HEK293 (cell line): ENCODE measurements around the gene ST6GALNAC1.

Source experiments
- CTCF ChIA-PET: fragments of 350-600 bp; formaldehyde crosslinking; extraction: SDS; loops from one replicate; lab custom pipeline; 2021; ENCODE audit warnings: antibody characterized with exemption; lab: Yijun Ruan, JAX
- POLR2A ChIA-PET: fragments of 300-600 bp; formaldehyde crosslinking; extraction: SDS; loops from one replicate; lab custom pipeline; 2020; ENCODE audit warnings: antibody characterized with exemption, inconsistent platforms; lab: Yijun Ruan, JAX
- H3K27ac ChIP-seq: fragments of 200-500 bp; sonication (Bioruptor generic); 2 replicates; pipeline ENCODE4 v1.5.1; 2014; ENCODE audit warnings: low read depth, low read length, control low read depth, inconsistent platforms; ENCODE audit errors: extremely low read depth
- H3K36me3 ChIP-seq, 2 experiments: fragments of 200-500 bp in 1 of 2; sonication (Bioruptor generic) in 1 of 2; 1 replicate in 1 of 2; 2 replicates in 1 of 2; pipeline ENCODE4 v1.5.1; 2014 to 2017; ENCODE audit warnings: inconsistent platforms in 2 of 2, low read length in 2 of 2; ENCODE audit not compliant: control insufficient read depth in 2 of 2, insufficient read depth in 1 of 2
- H3K4me1 ChIP-seq: fragments of 200-500 bp; sonication (Bioruptor generic); 2 replicates; pipeline ENCODE4 v1.5.1; 2014; ENCODE audit warnings: mild to moderate bottlenecking, low read length, inconsistent platforms; ENCODE audit not compliant: control insufficient read depth, insufficient read depth
- H3K4me3 ChIP-seq: 2 replicates; pipeline ENCODE4 v1.5.1; 2011; ENCODE audit warnings: low read depth, mild to moderate bottlenecking, control low read depth, low read length, moderate library complexity
- H3K9me3 ChIP-seq: fragments of 200-500 bp; sonication (Bioruptor generic); 2 replicates; pipeline ENCODE4 v1.5.1; 2014; ENCODE audit warnings: low read depth, low read length, inconsistent platforms; ENCODE audit not compliant: control insufficient read depth, insufficient read depth
- CTCF ChIP-seq: fragments of 450-650 bp; formaldehyde crosslinking; IDR thresholded peaks from 2 replicates; pipeline ENCODE4 v1.5.1; 2016; ENCODE audit warnings: missing biosample characterization, missing genetic modification characterization
- EGR2 ChIP-seq: fragments of 450-650 bp; formaldehyde crosslinking; IDR thresholded peaks from 2 replicates; pipeline ENCODE4 v1.5.1; 2016; ENCODE audit warnings: low read depth, missing biosample characterization, missing genetic modification characterization
- HOXA7 ChIP-seq: sonication (generic); formaldehyde crosslinking; IDR thresholded peaks from 2 replicates; pipeline ENCODE4 v1.8.1; 2022; ENCODE audit warnings: missing genetic modification reagents, borderline replicate concordance
- IKZF3 ChIP-seq: fragments of 450-650 bp; IDR thresholded peaks from 2 replicates; pipeline ENCODE4 v1.5.0; 2018; ENCODE audit warnings: missing biosample characterization, mild to moderate bottlenecking, missing genetic modification characterization, moderate library complexity
- KLF16 ChIP-seq: fragments of 450-650 bp; formaldehyde crosslinking; IDR thresholded peaks from 2 replicates; pipeline ENCODE4 v1.5.1; 2017; ENCODE audit warnings: missing biosample characterization, missing genetic modification characterization
- KLF7 ChIP-seq: fragments of 450-650 bp; formaldehyde crosslinking; IDR thresholded peaks from 2 replicates; pipeline ENCODE4 v1.5.1; 2016; ENCODE audit warnings: missing biosample characterization, missing genetic modification characterization, borderline replicate concordance
- KLF8 ChIP-seq: fragments of 450-650 bp; formaldehyde crosslinking; IDR thresholded peaks from 2 replicates; pipeline ENCODE4 v1.5.1; 2016; ENCODE audit warnings: missing biosample characterization, missing genetic modification characterization
- MZF1 ChIP-seq: fragments of 450-650 bp; formaldehyde crosslinking; IDR thresholded peaks from 2 replicates; pipeline ENCODE4 v1.5.1; 2017; ENCODE audit warnings: missing biosample characterization, missing genetic modification characterization, borderline replicate concordance
- PRDM2 ChIP-seq: fragments of 450-650 bp; formaldehyde crosslinking; IDR thresholded peaks from 2 replicates; pipeline ENCODE4 v1.5.1; 2016; ENCODE audit warnings: missing biosample characterization, missing genetic modification characterization, borderline replicate concordance
- SCRT1 ChIP-seq: fragments of 450-650 bp; formaldehyde crosslinking; IDR thresholded peaks from 2 replicates; pipeline ENCODE4 v1.5.1; 2016; ENCODE audit warnings: missing biosample characterization, missing genetic modification characterization, borderline replicate concordance
- ZBTB8A ChIP-seq: fragments of 450-650 bp; formaldehyde crosslinking; IDR thresholded peaks from 2 replicates; pipeline ENCODE4 v1.5.1; 2016; ENCODE audit warnings: missing biosample characterization, missing genetic modification characterization
- ZFP69B ChIP-seq: fragments of 450-650 bp; formaldehyde crosslinking; IDR thresholded peaks from 2 replicates; pipeline ENCODE4 v1.5.1; 2016; ENCODE audit warnings: missing biosample characterization, missing genetic modification characterization
- ZNF155 ChIP-seq: fragments of 450-650 bp; formaldehyde crosslinking; IDR thresholded peaks from 2 replicates; pipeline ENCODE4 v1.5.1; 2016; ENCODE audit warnings: missing biosample characterization, missing genetic modification characterization
- ZNF510 ChIP-seq: fragments of 450-650 bp; formaldehyde crosslinking; IDR thresholded peaks from 2 replicates; pipeline ENCODE4 v1.5.1; 2018; ENCODE audit warnings: mild to moderate bottlenecking, missing genetic modification characterization, missing biosample characterization; ENCODE audit not compliant: insufficient replicate concordance
- ZNF555 ChIP-seq: fragments of 450-650 bp; formaldehyde crosslinking; conservative IDR thresholded peaks from 2 replicates; pipeline ENCODE4 v1.5.1; 2017; ENCODE audit warnings: missing biosample characterization, mild to moderate bottlenecking, missing genetic modification characterization, inconsistent platforms
- ZNF600 ChIP-seq: fragments of 450-650 bp; formaldehyde crosslinking; IDR thresholded peaks from 2 replicates; pipeline ENCODE4 v1.5.1; 2016; ENCODE audit warnings: missing biosample characterization, missing genetic modification characterization
- ZNF629 ChIP-seq: fragments of 450-650 bp; formaldehyde crosslinking; IDR thresholded peaks from 2 replicates; pipeline ENCODE4 v1.5.1; 2017; ENCODE audit warnings: missing biosample characterization, missing genetic modification characterization
- ZNF677 ChIP-seq: fragments of 450-650 bp; IDR thresholded peaks from 2 replicates; pipeline ENCODE4 v1.5.0; 2018; ENCODE audit warnings: missing biosample characterization, mild to moderate bottlenecking, missing genetic modification characterization, moderate library complexity
- ZNF707 ChIP-seq: fragments of 450-650 bp; formaldehyde crosslinking; IDR thresholded peaks from 2 replicates; pipeline ENCODE4 v1.5.1; 2016; ENCODE audit warnings: missing biosample characterization, missing genetic modification characterization

The ST6GALNAC1 gene

GRCh38 chr17:76659928-76660655, 16.5 kb upstream of the ST6GALNAC1 start (continued):
- no peak for TF ChIP-seq PRDM2 (tag by site-specific recombination)
- no peak for TF ChIP-seq HOXA7
- TF ChIP-seq ZBTB8A (tag by site-specific recombination) = peak; percentile 86
- TF ChIP-seq EGR2 = no peak
- TF ChIP-seq ZNF555 (tag by site-specific recombination) = no peak
- 0 out of 2 replicates have a peak, but pooled peaks have one; percentile 3 for TF ChIP-seq ZFP69B (tag by site-specific recombination)
- TF ChIP-seq ZNF677 (tag by site-specific recombination) = no peak
- peak; percentile 80 for TF ChIP-seq ZNF629

- POLR2A ChIA-PET = no interaction called here
These were observed 14.7 kb upstream of the ST6GALNAC1 start for GRCh38 chr17:76658242-76658662.

More at GRCh38 chr17:76658242-76658662, 14.7 kb upstream of the ST6GALNAC1 start:
- no peaks in the 10 kb centered on the region for H3K9me3 ChIP-seq
- CTCF ChIA-PET = interaction anchor here (0.5 to 0.8 kb wide), 3 partner anchors 23 to 129 kb away, joined by 3 read pairs; no protein-coding TSS in a partner anchor
- TF ChIP-seq KLF7 (tag by site-specific recombination) = no peak
- TF ChIP-seq CTCF (tag by site-specific recombination) = no peak
- no peak for TF ChIP-seq KLF8 (tag by site-specific recombination)
- TF ChIP-seq ZNF707 = no peak
- TF ChIP-seq ZNF600 (tag by site-specific recombination) = no peak
- no peak for TF ChIP-seq ZNF155 (tag by site-specific recombination)
- no peak for TF ChIP-seq SCRT1
- TF ChIP-seq KLF16 (tag by site-specific recombination) = no peak
- no peak for TF ChIP-seq ZNF510 (tag by site-specific recombination)
- TF ChIP-seq EGR2 = no peak
- TF ChIP-seq MZF1 = no peak
- TF ChIP-seq IKZF3 (tag by site-specific recombination) = no peak
- no peak overlapping the region for H3K27ac ChIP-seq
- H3K4me1 ChIP-seq = peaks cover 10% of the 10 kb centered on the region
- H3K36me3 ChIP-seq = no peaks in the 10 kb centered on the region
- no peak overlapping the region for H3K4me3 ChIP-seq
